Stomach (tissue), 9 donors: ENCODE measurements around the gene FETUB. TPM values are rescaled to one million over a fixed set of nuclear protein-coding genes. Genes with fewer than 3 reads are reported as not detected.
"Not testable (repeated sequence)": the region's sequence is repeated elsewhere in the genome, so short reads cannot be mapped to it uniquely, and the experiment has no call there.

Experiments used
- DNase-seq, 2 donors: peaks; one replicate each; pipeline versions ENCODE4 v3.0.0 to v3.0.0-alpha.2; 2013 to 2019
- H3K27ac ChIP-seq, 5 donors: fragments of 200-600 bp in 4 of 5; sonication (generic) in 4 of 5; one replicate each; pipeline ENCODE4 v1.5.1; 2013 to 2019; ENCODE audit warnings: mild to moderate bottlenecking in 1 of 5, moderate library complexity in 1 of 5
- H3K27me3 ChIP-seq, 3 donors: fragments of 200-600 bp; sonication (generic); one replicate each; pipeline ENCODE4 v1.5.1; 2017 to 2019; ENCODE audit warnings: mixed run types in 1 of 3
- H3K36me3 ChIP-seq, 4 donors: fragments of 200-600 bp; sonication (generic); 1 replicate in 3 of 4; 2 replicates in 1 of 4; pipeline ENCODE4 v1.5.1; 2016 to 2019
- H3K4me1 ChIP-seq, 4 donors: fragments of 200-600 bp; sonication (generic); one replicate each; pipeline ENCODE4 v1.5.1; 2016 to 2019
- H3K4me3 ChIP-seq, 4 donors: fragments of 200-600 bp; sonication (generic) in 3 of 4; one replicate each; pipeline ENCODE4 v1.5.1; 2016 to 2019; ENCODE audit warnings: mild to moderate bottlenecking in 1 of 4
- H3K9me3 ChIP-seq, 4 donors: fragments of 200-600 bp; sonication (generic); one replicate each; pipeline ENCODE4 v1.5.1; 2016 to 2019
- CTCF ChIP-seq, 7 experiments: fragments of 450-650 bp in 4 of 7; fragments of 200-600 bp in 3 of 7; sonication (generic) in 3 of 7; IDR thresholded peaks; one replicate each; pipeline ENCODE4 v1.5.1; 2016 to 2019; ENCODE audit warnings: antibody characterized with exemption in 7 of 7, control low read depth in 2 of 7, mild to moderate bottlenecking in 1 of 7
- EP300 ChIP-seq: sonication (generic); formaldehyde crosslinking; IDR thresholded peaks from one replicate; pipeline ENCODE4 v1.6.1; 2017; ENCODE audit warnings: antibody characterized with exemption
- POLR2A ChIP-seq, 4 donors: fragments of 450-650 bp; IDR thresholded peaks; one replicate each; pipeline ENCODE4 v1.6.1; 2016; ENCODE audit warnings: antibody characterized with exemption in 4 of 4, control low read depth in 2 of 4, mild to moderate bottlenecking in 1 of 4, moderate library complexity in 1 of 4
- POLR2AphosphoS5 ChIP-seq, 3 donors: sonication (generic); formaldehyde crosslinking; IDR thresholded peaks; one replicate each; pipeline ENCODE4 v1.6.1; 2016; ENCODE audit warnings: antibody characterized with exemption in 3 of 3
- WGBS, 5 donors: extraction: QIAGEN DNeasy Blood & Tissue Kit in 3 of 5; methylation state at CpG; one replicate each; pipeline versions ENCODE4 v1.1.5 to v1.1.7; 2013 to 2018; 5-methylcytosine and 5-hydroxymethylcytosine counted together
- intact Hi-C: fragments of 100-400 bp; cut with DNase I; formaldehyde crosslinking; loops from one replicate; pipeline ENCODE4 v1.15.1; 2023; ENCODE audit warnings: low total_unique reads
- polyA plus RNA-seq, 3 donors: library from polyadenylated mRNA; stranded (reverse); fragments of 200-250 nt; gene quantifications; one replicate each; pipeline ENCODE4 v1.2.3, GENCODE V29; 2013
- small RNA-seq, 4 donors: library from RNA; depleted of rRNA; stranded (forward); fragments of <200 nt; gene quantifications; one replicate each; pipeline ENCODE3, GENCODE V24; 2016
- total RNA-seq, 5 donors: library from RNA; depleted of rRNA; stranded (reverse); fragments of >200 nt; gene quantifications; one replicate each; pipeline versions ENCODE4 v1.1.0 to v1.2.3, GENCODE V29; 2014 to 2016
- donor health status: healthy with polysubstance abuse.
- donor health status: Bipolar disorder and iron deficiency.
- donor health status: healthy.

FETUB gene
- total and polyA plus RNA-seq, 8 donors = 0.63 TPM; not detected in 7

GRCh38 chr3:186697510-186697909, 57.3 kb downstream of the FETUB start:
- H3K36me3 ChIP-seq = no peaks in the 10 kb centered on the region
- intact Hi-C loops = no loop called here
- H3K9me3 ChIP-seq = no peaks in the 10 kb centered on the region
- no peak for TF ChIP-seq POLR2AphosphoS5 (IDR thresholded peaks at IDR 0.05)
- no peak for TF ChIP-seq POLR2A (IDR thresholded peaks at IDR 0.05)
- no peak for TF ChIP-seq EP300
- no peak for TF ChIP-seq CTCF (IDR thresholded peaks at IDR 0.05)
- no peak for DNase-seq
- no peaks in the 10 kb centered on the region for H3K27me3 ChIP-seq
- H3K4me3 ChIP-seq = no peak overlapping the region
- no peak overlapping the region for H3K27ac ChIP-seq
- H3K4me1 ChIP-seq = no peaks in the 10 kb centered on the region
- WGBS, 5 donors = 84 to 98% (median 94%) methylated on average over 4 of the region's 4 CpGs

GRCh38 chr3:186700267-186700666, 60.1 kb downstream of the FETUB start:
- H3K27ac ChIP-seq = no peak overlapping the region
- no peak for DNase-seq
- H3K9me3 ChIP-seq = no peaks in the 10 kb centered on the region
- WGBS, 5 donors = 83 to 93% (median 85%) methylated on average over 3 of the region's 3 CpGs
- no peak overlapping the region for H3K4me3 ChIP-seq
- intact Hi-C loops = no loop called here
- TF ChIP-seq EP300 = no peak
- TF ChIP-seq POLR2A (IDR thresholded peaks at IDR 0.05) = no peak
- TF ChIP-seq POLR2AphosphoS5 (IDR thresholded peaks at IDR 0.05) = no peak
- no peak for TF ChIP-seq CTCF (IDR thresholded peaks at IDR 0.05)
- H3K27me3 ChIP-seq = no peaks in the 10 kb centered on the region
- H3K36me3 ChIP-seq = no peaks in the 10 kb centered on the region
- H3K4me1 ChIP-seq = no peaks in the 10 kb centered on the region

GRCh38 chr3:186702451-186702850, 62.3 kb downstream of the FETUB start:
- H3K27me3 ChIP-seq, H3K4me3 ChIP-seq, H3K27ac ChIP-seq, H3K4me1 ChIP-seq, intact Hi-C loops, H3K36me3 ChIP-seq, DNase-seq, H3K9me3 ChIP-seq: not testable (repeated sequence)

Small RNAs within 50 kb of the gene (small RNA-seq; reads per million reads assigned to genes)
- gene RF00017 = 0 reads per million in 4 donors

Other genes starting within 250 kb of the FETUB start
- 1 to 10 TPM in 3 of 5 donors, not detected in 2; 1.8 to 4.3 (median 2.8) TPM for gene CRYGS, start 96.0 kb upstream of the FETUB start, total RNA-seq
- gene CRYGS, start 96.0 kb upstream of the FETUB start, polyA plus RNA-seq = 1 to 10 TPM; 5.0 to 6.6 (median 5.9) TPM
- gene TBCCD1, start 73.1 kb upstream of the FETUB start, total RNA-seq = 10 to 100 TPM in 3 of 5 donors, 1 to 10 TPM in 2; 5.3 to 16.5 (median 10.4) TPM
- gene TBCCD1, start 73.1 kb upstream of the FETUB start, polyA plus RNA-seq = 1 to 10 TPM; 3.5 to 4.4 (median 4.0) TPM
- gene DNAJB11, start 69.7 kb upstream of the FETUB start, total RNA-seq = 10 to 100 TPM; 17.0 to 62.1 (median 31.6) TPM
- 10 to 100 TPM; 17.7 to 33.9 (median 32.2) TPM for gene DNAJB11, start 69.7 kb upstream of the FETUB start, polyA plus RNA-seq
- gene AHSG, start 27.3 kb upstream of the FETUB start, total RNA-seq = under 1 TPM in 1 of 5 donors, not detected in 4; 0.92 TPM
- not detected for gene AHSG, start 27.3 kb upstream of the FETUB start, polyA plus RNA-seq
- gene HRG, start 25.6 kb downstream of the FETUB start, total RNA-seq = not detected
- not detected for gene HRG, start 25.6 kb downstream of the FETUB start, polyA plus RNA-seq
- gene KNG1, start 77.0 kb downstream of the FETUB start, total RNA-seq = not detected
- gene KNG1, start 77.0 kb downstream of the FETUB start, polyA plus RNA-seq = under 1 TPM in 1 of 3 donors, not detected in 2; 0.18 TPM
- 1,000 to 10,000 TPM in 1 of 5 donors, 100 to 1,000 TPM in 4; 165 to 1,058 (median 464) TPM for gene EIF4A2, start 143.2 kb downstream of the FETUB start, total RNA-seq
- gene EIF4A2, start 143.2 kb downstream of the FETUB start, polyA plus RNA-seq = 100 to 1,000 TPM; 313 to 569 (median 319) TPM
- 100 to 1,000 TPM in 1 of 5 donors, 10 to 100 TPM in 2, 1 to 10 TPM in 1, not detected in 1; 3.2 to 121 (median 28.4) TPM for gene RFC4, start 166.1 kb downstream of the FETUB start, total RNA-seq
- gene RFC4, start 166.1 kb downstream of the FETUB start, polyA plus RNA-seq = 10 to 100 TPM; 13.1 to 25.2 (median 21.2) TPM
- gene ADIPOQ, start 202.3 kb downstream of the FETUB start, total RNA-seq = 10 to 100 TPM in 1 of 5 donors, 1 to 10 TPM in 2, under 1 TPM in 1, not detected in 1; under 0.01 to 11.1 (median 6.5) TPM
- gene ADIPOQ, start 202.3 kb downstream of the FETUB start, polyA plus RNA-seq = 1 to 10 TPM in 1 of 3 donors, under 1 TPM in 2; 0.13 to 1.4 (median 0.25) TPM